Activated CD4-positive, alpha-beta T cell treated with anti-CD3 and anti-CD28 coated beads, Interleukin-2, amount 50 U/mL, for 24 hours (primary cell): ENCODE results near the gene KRTAP1-4.
"Not testable (repeated sequence)": the region's sequence is repeated elsewhere in the genome, so short reads cannot be mapped to it uniquely, and the experiment has no call there.

Source experiments
- DNase-seq, 2 donors: peaks; one replicate each; pipeline ENCODE4 v3.0.0-alpha.2; 2020; ENCODE audit warnings: low read depth in 1 of 2, low spot score in 1 of 2

Gene KRTAP1-4

GRCh38 chr17:41048441-41048840 is 18.4 kb upstream of the KRTAP1-4 start:
- no peak for DNase-seq

GRCh38 chr17:41046735-41047465 is 16.9 kb upstream of the KRTAP1-4 start, which contains the start of gene KRTAP2-1:
TSS of gene KRTAP2-1 (minus strand) at chr17:41047316. CDS start at chr17:41047267, 49 bp downstream.
- not testable (repeated sequence) for DNase-seq

DNA sequence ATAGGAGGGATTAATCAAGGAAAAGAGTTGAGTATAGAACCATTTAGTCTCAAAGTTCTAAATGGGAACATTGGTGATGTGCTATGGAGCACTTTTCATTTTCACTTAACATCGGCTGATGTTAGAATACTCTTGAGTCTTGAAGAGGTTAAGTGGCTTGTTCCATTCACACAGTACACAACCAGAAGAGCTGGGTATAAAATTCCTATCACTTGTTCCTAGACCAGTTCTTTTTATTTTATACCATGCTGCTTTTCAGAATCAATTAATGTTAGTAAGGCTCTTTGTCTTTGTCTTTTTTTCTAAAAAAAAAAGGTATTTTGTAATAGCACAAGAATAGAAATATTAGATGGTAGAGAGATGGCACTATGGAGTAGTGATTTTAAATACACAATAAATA is 13.0 kb upstream of the KRTAP1-4 start:
- DNase-seq, result no peak

GRCh38 chr17:41040783-41041571 is 11.0 kb upstream of the KRTAP1-4 start, which contains the start of gene KRTAP1-1:
TSS of gene KRTAP1-1 (minus strand) at chr17:41041450. CDS start at chr17:41041397, 53 bp downstream.
- DNase-seq, result not testable (repeated sequence)

GRCh38 chr17:41037853-41038350 is 7.9 kb upstream of the KRTAP1-4 start:
- no peak for DNase-seq

GRCh38 chr17:41034346-41034935 is 4.4 kb upstream of the KRTAP1-4 start, which contains the start of gene KRTAP1-3:
TSS of gene KRTAP1-3 (minus strand) at chr17:41034874. CDS start at chr17:41034821, 53 bp downstream.
- DNase-seq, result not testable (repeated sequence)

DNA sequence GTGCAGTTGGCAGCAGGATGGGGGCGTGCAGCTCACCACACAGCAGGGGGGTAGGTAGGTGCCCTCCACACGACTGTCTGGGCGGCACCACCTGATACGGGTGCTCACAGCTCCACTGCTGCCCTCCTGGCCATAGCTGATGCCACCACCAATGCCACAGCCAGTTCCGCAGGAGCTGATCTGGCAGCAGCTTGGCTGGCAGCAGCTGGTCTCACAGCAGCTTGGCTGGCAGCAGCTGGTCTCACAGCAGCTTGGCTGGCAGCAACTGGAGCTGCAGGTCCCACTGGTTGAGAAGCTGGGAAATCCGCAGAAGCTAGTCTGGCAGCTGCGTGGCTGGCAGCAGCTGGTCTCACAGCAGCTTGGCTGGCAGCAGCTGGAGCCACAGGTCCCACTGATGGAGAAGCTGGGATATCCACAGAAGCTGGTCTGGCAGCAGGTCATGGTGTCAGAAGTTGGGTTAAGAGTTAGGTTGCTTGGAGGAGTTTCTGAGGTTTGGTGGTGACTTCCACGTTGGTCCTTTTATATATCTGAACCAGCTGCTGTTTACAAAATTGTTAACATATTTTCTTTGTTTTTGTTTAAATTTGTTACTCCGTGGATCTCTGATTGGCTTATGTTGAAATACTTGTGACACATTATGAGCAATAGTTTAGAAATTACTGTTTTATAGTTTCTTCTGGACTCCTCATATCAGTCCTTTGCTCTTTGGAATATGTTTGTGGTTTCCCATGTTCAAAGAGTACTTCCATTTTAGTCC is 3.1 kb downstream of the KRTAP1-4 start, which contains the start of gene KRTAP1-5:
KRTAP1-5 (minus strand) TSS at position 494 of the 757 bp plus-strand sequence; CDS start at position 441, 53 bp downstream.
- DNase-seq, result no peak

DNA sequence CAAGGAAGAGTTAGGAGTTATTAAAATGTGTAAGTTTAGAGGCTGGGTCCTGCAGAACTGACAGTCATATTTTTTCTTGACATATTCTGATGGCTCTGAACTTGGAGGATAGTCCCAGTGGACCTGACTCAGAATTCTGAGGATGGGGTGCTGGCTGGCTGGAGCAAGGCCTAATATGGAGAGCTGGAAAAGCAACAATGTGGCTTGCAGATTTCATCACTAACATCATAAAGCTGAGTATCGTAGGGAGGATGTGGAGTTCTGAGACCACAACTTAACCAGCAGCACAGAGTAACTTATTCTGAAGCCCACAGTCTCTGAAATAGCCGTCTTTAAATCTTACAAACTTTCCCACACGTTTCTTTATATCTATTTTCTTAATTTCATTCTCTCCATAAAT is 5.3 kb downstream of the KRTAP1-4 start:
- DNase-seq, result no peak

DNA sequence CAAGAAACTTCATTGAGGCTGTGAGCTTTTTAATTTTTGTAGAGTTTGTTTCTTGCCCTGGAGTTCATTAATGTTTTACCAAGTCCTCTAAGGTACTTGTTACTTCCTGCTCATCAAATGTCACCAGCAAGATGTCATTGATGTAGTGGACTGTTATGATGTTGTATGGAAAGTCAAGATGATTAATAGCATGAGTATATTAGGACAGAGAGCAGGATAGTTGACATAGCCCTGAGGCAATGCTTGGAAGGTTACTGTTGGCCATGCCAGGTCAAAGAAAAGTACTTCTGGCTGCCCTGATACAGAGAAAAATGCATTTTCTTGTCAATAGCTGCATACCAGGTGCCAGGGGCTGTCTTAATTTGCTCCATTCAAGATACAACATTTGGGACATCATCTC is 9.7 kb downstream of the KRTAP1-4 start:
- no peak for DNase-seq

DNA sequence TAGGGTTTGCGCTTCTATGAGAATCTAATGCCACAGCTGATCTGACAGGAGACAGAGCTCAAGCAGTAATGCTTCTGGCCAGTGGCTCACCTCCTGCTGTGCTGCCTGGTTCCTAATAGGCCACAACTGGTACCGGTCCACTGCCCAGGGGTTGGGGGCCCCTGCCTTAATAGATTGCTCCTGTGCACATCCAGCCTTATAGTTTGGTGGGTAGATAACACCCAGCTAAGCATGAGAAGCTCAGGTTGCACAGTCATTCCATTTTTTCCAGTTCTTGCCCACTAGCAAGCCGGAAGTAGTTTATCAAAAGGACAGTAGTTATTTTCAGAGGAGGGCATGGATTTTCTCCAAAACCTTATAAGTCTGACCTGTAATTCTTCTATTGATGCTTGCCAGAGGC is 10.6 kb downstream of the KRTAP1-4 start:
- DNase-seq, result no peak

- no peak for DNase-seq
Measured at GRCh38 chr17:41018541-41018940, 11.5 kb downstream of the KRTAP1-4 start.

DNA sequence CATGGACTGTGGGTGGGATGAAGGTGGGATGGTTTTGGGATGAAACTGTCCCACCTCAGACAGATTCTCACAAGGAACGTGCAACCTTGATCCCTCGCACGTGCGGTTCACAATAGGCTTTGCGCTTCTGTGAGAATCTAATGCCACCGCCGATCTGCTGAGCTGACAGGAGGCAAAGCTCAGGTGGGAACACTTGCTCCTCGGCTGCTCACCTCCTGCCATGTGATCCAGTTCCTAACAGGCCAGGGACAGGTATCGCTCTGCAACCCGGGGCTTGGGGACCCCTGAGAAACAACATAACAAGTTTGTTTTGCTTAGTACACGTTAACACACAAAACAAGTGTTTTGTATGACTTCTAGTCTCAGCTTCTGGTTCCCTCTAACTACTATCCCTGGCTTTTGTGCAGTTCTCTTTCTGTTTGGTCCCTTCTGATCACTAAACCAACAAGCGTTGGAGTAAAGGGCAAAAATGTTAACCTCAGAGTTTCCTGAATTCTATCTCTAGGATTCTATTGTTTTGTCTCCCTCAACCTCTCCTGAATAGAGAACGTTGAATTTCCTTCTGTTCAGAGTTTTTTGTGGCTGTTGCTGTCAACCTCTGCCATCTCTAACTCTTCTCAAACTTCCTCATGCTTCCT is 13.3 kb downstream of the KRTAP1-4 start:
- DNase-seq, result no peak

- no peak for DNase-seq
Measured at GRCh38 chr17:41015454-41015853, 14.5 kb downstream of the KRTAP1-4 start.

- no peak for DNase-seq
Measured at GRCh38 chr17:41013606-41014005, 16.4 kb downstream of the KRTAP1-4 start.

GRCh38 chr17:41013181-41013580 is 16.8 kb downstream of the KRTAP1-4 start:
- DNase-seq, result no peak

DNA sequence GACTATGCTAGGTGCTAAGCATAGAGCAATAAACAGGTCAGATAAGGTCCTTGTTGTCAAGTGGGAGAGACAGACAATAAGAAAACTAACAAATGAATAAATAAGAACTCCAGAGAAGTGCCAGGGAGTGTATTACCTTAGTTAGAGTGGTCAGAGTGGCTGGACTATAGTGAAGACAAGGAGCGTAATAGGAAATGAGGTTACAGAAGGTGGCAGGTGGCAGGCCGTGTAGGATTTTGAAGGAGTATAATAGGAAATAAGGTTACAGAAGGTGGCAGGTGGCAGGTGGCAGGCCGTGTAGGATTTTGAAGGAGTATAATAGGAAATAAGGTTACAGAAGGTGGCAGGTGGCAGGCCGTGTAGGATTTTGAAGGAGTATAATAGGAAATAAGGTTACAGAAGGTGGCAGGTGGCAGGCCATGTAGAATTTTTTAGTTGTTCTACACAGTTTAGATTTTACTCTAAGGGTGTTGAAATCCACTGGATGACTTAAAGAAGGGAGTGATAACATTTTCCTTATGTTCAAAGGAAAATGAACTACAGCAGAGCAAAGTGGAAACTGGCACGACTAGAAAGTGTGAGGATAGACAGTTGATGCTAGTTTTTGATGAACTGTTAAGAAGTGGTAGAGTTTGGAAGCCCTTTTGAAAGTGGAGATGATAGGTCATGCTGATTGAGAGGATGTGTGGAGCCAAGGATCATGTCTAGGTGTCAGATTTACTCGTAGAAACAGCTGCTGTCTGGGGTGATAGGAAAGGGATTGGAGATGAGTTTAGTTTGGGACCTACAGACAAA is 17.5 kb downstream of the KRTAP1-4 start:
- DNase-seq, result no peak

DNA sequence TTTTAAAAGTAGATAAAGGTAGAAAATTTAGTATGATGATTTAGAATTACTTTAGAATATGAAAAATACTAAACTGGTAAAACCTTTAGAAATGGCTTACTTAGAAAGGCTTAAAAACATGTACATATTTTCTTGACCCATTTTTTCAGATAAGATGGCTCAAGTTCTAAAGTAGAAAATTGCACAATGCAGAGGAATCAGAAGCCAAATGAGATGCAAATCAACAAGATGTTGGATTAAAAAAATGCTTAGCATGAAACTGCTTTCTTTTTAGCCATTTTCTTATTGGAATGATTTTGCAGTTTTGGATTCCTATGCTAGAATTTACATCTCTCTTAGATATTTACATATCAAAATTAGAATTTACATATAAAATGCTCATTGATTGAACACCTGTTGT is 19.6 kb downstream of the KRTAP1-4 start:
- no peak for DNase-seq

DNA sequence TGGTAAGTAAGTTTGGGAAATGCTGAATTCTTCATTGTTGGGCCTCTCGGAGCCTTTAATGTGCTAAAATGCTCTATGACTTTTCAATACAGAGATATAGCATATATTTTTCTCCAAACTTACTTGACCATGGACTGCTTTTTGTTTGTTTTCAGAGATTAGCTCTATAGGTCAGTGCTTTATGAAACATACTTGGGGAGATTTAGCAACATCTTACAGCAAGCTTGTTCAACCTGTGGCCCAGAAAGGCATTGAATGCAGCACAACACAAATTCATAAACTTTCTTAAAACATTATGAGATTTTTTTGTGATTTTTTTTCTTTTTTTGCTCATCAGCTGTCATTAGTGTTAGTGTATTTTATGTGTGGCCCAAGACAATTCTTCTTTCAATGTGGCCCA is 20.1 kb downstream of the KRTAP1-4 start:
- DNase-seq, result no peak

DNA sequence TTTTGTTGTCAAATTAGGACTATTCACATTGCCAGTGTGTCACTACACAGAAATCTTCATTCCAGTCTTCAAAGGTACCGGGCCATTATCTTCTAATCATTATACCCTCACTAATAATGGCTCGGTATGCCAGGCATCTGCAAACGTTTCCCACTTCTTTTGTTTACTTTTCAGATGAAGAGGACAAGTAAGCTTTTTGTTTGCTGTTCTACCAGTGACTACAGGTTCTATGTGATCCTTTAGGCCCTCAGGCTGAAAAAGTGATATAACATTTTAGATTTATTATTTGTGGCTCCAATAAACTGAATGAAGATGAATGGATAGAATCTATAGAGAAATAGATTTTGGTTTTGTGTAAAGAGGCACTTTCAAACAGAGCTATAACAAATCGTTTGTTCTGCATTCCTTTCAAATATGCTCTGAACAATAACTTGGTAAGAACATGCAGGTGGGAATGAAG is 20.7 kb downstream of the KRTAP1-4 start:
- DNase-seq, result no peak
